HL-60 (cell line): ENCODE results near the gene CLRN1.

Source experiments
- DNase-seq, 2 experiments: peaks; one replicate each; pipeline ENCODE4 v3.0.0-alpha.2; 2010 to 2020; ENCODE audit warnings: low read depth in 1 of 2, low spot score in 1 of 2
- H3K27ac ChIP-seq: fragments of 250-450 bp; sonication (Bioruptor Pico); replicated peaks from 2 replicates; pipeline ENCODE4 v1.5.1; 2020; ENCODE audit warnings: mild to moderate bottlenecking, moderate library complexity
- H3K27me3 ChIP-seq: fragments of 250-450 bp; sonication (Bioruptor Pico); 2 replicates; pipeline ENCODE4 v1.5.1; 2021; ENCODE audit warnings: mild to moderate bottlenecking, moderate library complexity; ENCODE audit not compliant: insufficient read depth, poor library complexity, severe bottlenecking
- H3K4me3 ChIP-seq: replicated peaks from 2 replicates; pipeline ENCODE4 v1.5.1; 2011; ENCODE audit warnings: mild to moderate bottlenecking, control low read depth, low read length; ENCODE audit not compliant: insufficient read depth
- CTCF ChIP-seq: IDR thresholded peaks from one replicate; pipeline ENCODE4 v1.5.1; 2011; ENCODE audit warnings: low read length, control low read depth, inconsistent platforms; ENCODE audit not compliant: insufficient read depth
- GABPA ChIP-seq: IDR thresholded peaks from 2 replicates; pipeline ENCODE4 v1.6.1; 2012; ENCODE audit warnings: low read depth
- POLR2AphosphoS5 ChIP-seq: IDR thresholded peaks from 2 replicates; pipeline ENCODE4 v1.6.1; 2012; ENCODE audit warnings: low read depth
- REST ChIP-seq: IDR thresholded peaks from 2 replicates; pipeline ENCODE4 v1.6.1; 2012; ENCODE audit warnings: low read depth; ENCODE audit not compliant: insufficient replicate concordance
- SPI1 ChIP-seq: IDR thresholded peaks from 2 replicates; pipeline ENCODE4 v1.6.1; 2012; ENCODE audit warnings: low read depth, mild to moderate bottlenecking, borderline replicate concordance

Gene CLRN1

GRCh38 chr3:150878996-150879575, 93.4 kb downstream of the CLRN1 start:
- Histone ChIP-seq H3K27me3 (peaks cover 2% of the 10 kb centered on the region), H3K4me3 (no peak overlapping the region), H3K27ac (no peak overlapping the region)
- TF ChIP-seq POLR2AphosphoS5 (no peak), SPI1 (no peak), REST (no peak), GABPA (no peak), CTCF (no peak)
- no peak for DNase-seq

GRCh38 chr3:150878290-150878689, 94.2 kb downstream of the CLRN1 start:
- no peak overlapping the region for H3K27ac ChIP-seq
- H3K27me3 ChIP-seq: peaks cover 2% of the 10 kb centered on the region
- no peak for DNase-seq
- H3K4me3 ChIP-seq: no peak overlapping the region
- TF ChIP-seq POLR2AphosphoS5: no peak
- TF ChIP-seq GABPA: no peak
- TF ChIP-seq CTCF: no peak
- TF ChIP-seq REST: no peak
- TF ChIP-seq SPI1: no peak

- Histone ChIP-seq H3K27me3 (peaks cover 2% of the 10 kb centered on the region), H3K27ac (no peak overlapping the region), H3K4me3 (no peak overlapping the region)
- DNase-seq: no peak
- TF ChIP-seq CTCF (no peak), GABPA (no peak), SPI1 (no peak), POLR2AphosphoS5 (no peak), REST (no peak)
Measured at GRCh38 chr3:150877303-150877702, 95.2 kb downstream of the CLRN1 start.
